Fibroblast of gingiva (primary cell): Measurements from ENCODE around the gene EIF4A3.

ENCODE experiments used
- DNase-seq: peaks from one replicate; pipeline ENCODE4 v3.0.0-alpha.2; 2011; ENCODE audit warnings: low read depth

EIF4A3 gene

GRCh38 chr17:80132906-80133625 lies 13.9 kb downstream of the EIF4A3 start:
- no peak for DNase-seq

- no peak for DNase-seq
These were observed 15.9 kb downstream of the EIF4A3 start for GRCh38 chr17:80130992-80131391.

- DNase-seq = peak; percentile 23
These were observed 17.8 kb downstream of the EIF4A3 start for GRCh38 chr17:80129006-80129565.

GRCh38 chr17:80126449-80126715 lies 20.5 kb downstream of the EIF4A3 start:
- peak; percentile 78 for DNase-seq

GRCh38 chr17:80125656-80126448 lies 21.1 kb downstream of the EIF4A3 start:
- DNase-seq = peak; percentile 95

- no peak for DNase-seq
These were observed 22.5 kb downstream of the EIF4A3 start for GRCh38 chr17:80124351-80124981.

GRCh38 chr17:80123791-80124190 lies 23.1 kb downstream of the EIF4A3 start:
- no peak for DNase-seq

GRCh38 chr17:80122926-80123505 lies 23.9 kb downstream of the EIF4A3 start:
- no peak for DNase-seq

- no peak for DNase-seq
These were observed 24.8 kb downstream of the EIF4A3 start for GRCh38 chr17:80122026-80122575.

GRCh38 chr17:80119839-80120238 lies 27.1 kb downstream of the EIF4A3 start:
- DNase-seq = no peak

GRCh38 chr17:80119271-80119791 lies 27.6 kb downstream of the EIF4A3 start:
- no peak for DNase-seq

- DNase-seq = no peak
These were observed 28.2 kb downstream of the EIF4A3 start for GRCh38 chr17:80118601-80119270.

- no peak for DNase-seq
These were observed 29.2 kb downstream of the EIF4A3 start for GRCh38 chr17:80117491-80118401.

GRCh38 chr17:80116921-80117380 lies 30.0 kb downstream of the EIF4A3 start:
- DNase-seq = no peak

GRCh38 chr17:80116276-80116920 lies 30.5 kb downstream of the EIF4A3 start:
- DNase-seq = no peak

GRCh38 chr17:80115159-80115558 lies 31.8 kb downstream of the EIF4A3 start:
- no peak for DNase-seq

GRCh38 chr17:80114758-80115157 lies 32.2 kb downstream of the EIF4A3 start:
- no peak for DNase-seq

GRCh38 chr17:80113033-80113484 lies 33.9 kb downstream of the EIF4A3 start:
- no peak for DNase-seq

- DNase-seq = no peak
These were observed 34.4 kb downstream of the EIF4A3 start for GRCh38 chr17:80112471-80113032.
